Activated CD8-positive, alpha-beta T cell treated with anti-CD3 and anti-CD28 coated beads for 36 hours (primary cell): Measurements from ENCODE around the gene LMNA. TPM values are rescaled to one million over a fixed set of nuclear protein-coding genes. Genes with fewer than 3 reads are reported as not detected.
A peak's percentile ranks its signal among the peaks of the same experiment; 100 is the strongest.
"Not testable (repeated sequence)": the region's sequence is repeated elsewhere in the genome, so short reads cannot be mapped to it uniquely, and the experiment has no call there.

Experiments used
- ATAC-seq: fragments of 200-7000 bp; cut with Tn5 transposase; one replicate; pipeline ENCODE4 v1.10.0; 2021; ENCODE audit warnings: mild to moderate bottlenecking, moderate library complexity
- CTCF ChIA-PET: fragments of 350-600 bp; sonication (Branson Sonifier 250); formaldehyde crosslinking; loops from one replicate; lab custom pipeline; 2021; ENCODE audit warnings: antibody characterized with exemption; lab: Charles Lee
- POLR2A ChIA-PET: fragments of 350-600 bp; sonication (Branson Sonifier 250); formaldehyde crosslinking; loops from one replicate; lab custom pipeline; 2021; ENCODE audit warnings: antibody characterized with exemption; lab: Charles Lee
- DNase-seq: peaks from one replicate; pipeline ENCODE4 v3.0.0-alpha.2; 2020
- H3K27ac Mint-ChIP-seq: one replicate; pipeline ENCODE4 v1.8.0; 2021; ENCODE audit warnings: mild to moderate bottlenecking, mixed read lengths
- H3K27me3 Mint-ChIP-seq: one replicate; pipeline ENCODE4 v1.8.0; 2021; ENCODE audit warnings: mixed read lengths
- H3K36me3 Mint-ChIP-seq: one replicate; pipeline ENCODE4 v1.8.0; 2021; ENCODE audit warnings: low read depth, mixed read lengths
- H3K4me1 Mint-ChIP-seq: one replicate; pipeline ENCODE4 v1.8.0; 2021; ENCODE audit warnings: low read depth, mixed read lengths
- H3K4me3 Mint-ChIP-seq: one replicate; pipeline ENCODE4 v1.8.0; 2021; ENCODE audit warnings: mild to moderate bottlenecking, moderate library complexity, mixed read lengths
- H3K9me3 Mint-ChIP-seq: one replicate; pipeline ENCODE4 v1.8.0; 2021; ENCODE audit warnings: mixed read lengths
- CTCF ChIP-seq: fragments of 200-600 bp; IDR thresholded peaks from one replicate; pipeline ENCODE4 v1.8.0; 2022; ENCODE audit warnings: antibody characterized with exemption, mild to moderate bottlenecking
- intact Hi-C: fragments of 100-400 bp; cut with micrococcal nuclease; formaldehyde crosslinking; loops from one replicate; pipeline ENCODE4 v1.10.0; 2022
- total RNA-seq, 2 experiments: library from RNA; stranded (reverse); gene quantifications; one replicate each; pipeline ENCODE4 v1.2.3, GENCODE V29; 2021

The LMNA gene
- total RNA-seq, 2 experiments from 2014 or later = 51.8 to 56.6 TPM

- intact Hi-C loops = no loop called here
- Mint-ChIP-seq H3K27ac (peak overlapping the region; percentile 61), H3K4me3 (peak overlapping the region; percentile 85), H3K27me3 (peaks cover 7% of the 10 kb centered on the region), H3K9me3 (no peaks in the 10 kb centered on the region), H3K4me1 (peaks cover 44% of the 10 kb centered on the region), H3K36me3 (peaks cover 7% of the 10 kb centered on the region)
- ChIA-PET CTCF (interaction anchor here (0.6 to 14.1 kb wide), 5 partner anchors 10 to 109 kb away, joined by 3 to 164 read pairs (median 8); no protein-coding TSS in a partner anchor), POLR2A (interaction anchor here (0.8 to 10.2 kb wide), 9 partner anchors 8 to 138 kb away, joined by 3 to 94 read pairs (median 4); partner anchors contain the start of gene ARHGEF2)
- ATAC-seq (no peak), DNase-seq (no peak)
- no peak for TF ChIP-seq CTCF
These were observed 1.2 kb downstream of the LMNA start for GRCh38 chr1:156115514-156116374.

- peaks cover 44% of the 10 kb centered on the region for H3K4me1 Mint-ChIP-seq
- CTCF ChIA-PET = interaction anchor here (1.2 to 14.1 kb wide), 4 partner anchors 9 to 23 kb away, joined by 3 to 164 read pairs (median 53); no protein-coding TSS in a partner anchor
- H3K27me3 Mint-ChIP-seq, H3K27ac Mint-ChIP-seq, intact Hi-C loops, H3K36me3 Mint-ChIP-seq, DNase-seq, H3K9me3 Mint-ChIP-seq, ATAC-seq: not testable (repeated sequence)
- POLR2A ChIA-PET = interaction anchor here (1.0 to 10.2 kb wide), 4 partner anchors 10 to 80 kb away, joined by 3 to 94 read pairs (median 38); no protein-coding TSS in a partner anchor
- H3K4me3 Mint-ChIP-seq = peak overlapping the region; percentile 85
These were observed 2.2 kb downstream of the LMNA start for GRCh38 chr1:156116731-156117130.

GRCh38 chr1:156117414-156118176 is 3.1 kb downstream of the LMNA start:
- Mint-ChIP-seq H3K4me3 (no peak overlapping the region), H3K4me1 (peaks cover 44% of the 10 kb centered on the region), H3K36me3 (peaks cover 9% of the 10 kb centered on the region), H3K9me3 (no peaks in the 10 kb centered on the region), H3K27me3 (peaks cover 5% of the 10 kb centered on the region), H3K27ac (no peak overlapping the region)
- ChIA-PET CTCF (interaction anchor here (1.2 to 14.1 kb wide), 4 partner anchors 10 to 24 kb away, joined by 3 to 164 read pairs (median 53); no protein-coding TSS in a partner anchor), POLR2A (interaction anchor here (0.9 to 10.2 kb wide), 5 partner anchors 11 to 80 kb away, joined by 3 to 94 read pairs (median 30); no protein-coding TSS in a partner anchor)
- DNase-seq = no peak
- no peak for ATAC-seq
- intact Hi-C loops = no loop called here
- no peak for TF ChIP-seq CTCF

- Mint-ChIP-seq H3K27ac (no peak overlapping the region), H3K9me3 (no peaks in the 10 kb centered on the region), H3K4me1 (peaks cover 46% of the 10 kb centered on the region), H3K27me3 (peaks cover 5% of the 10 kb centered on the region), H3K4me3 (no peak overlapping the region), H3K36me3 (peaks cover 9% of the 10 kb centered on the region)
- DNase-seq (no peak), ATAC-seq (no peak)
- no peak for TF ChIP-seq CTCF
- POLR2A ChIA-PET = interaction anchor here (0.9 to 10.2 kb wide), 4 partner anchors 11 to 21 kb away, joined by 4 to 94 read pairs (median 38); no protein-coding TSS in a partner anchor
- CTCF ChIA-PET = interaction anchor here (1.2 to 14.1 kb wide), 3 partner anchors 11 to 28 kb away, joined by 3 to 164 read pairs (median 103); no protein-coding TSS in a partner anchor
- intact Hi-C loops = no loop called here
These were observed 3.8 kb downstream of the LMNA start for GRCh38 chr1:156118177-156118868.
